Fibroblast of the aortic adventitia (primary cell): Measurements from ENCODE around the gene HAUS1. TPM values are rescaled to one million over a fixed set of nuclear protein-coding genes. Genes with fewer than 3 reads are reported as not detected.

Experiments
- DNase-seq: peaks from one replicate; pipeline ENCODE4 v3.0.0-alpha.2; 2010; ENCODE audit warnings: low read depth
- H3K4me3 ChIP-seq: 2 replicates; pipeline ENCODE4 v1.5.1; 2011; ENCODE audit warnings: low read depth, mild to moderate bottlenecking, control low read depth, low read length, moderate library complexity
- CTCF ChIP-seq: IDR thresholded peaks from 2 replicates; pipeline ENCODE4 v1.5.1; 2011; ENCODE audit warnings: mild to moderate bottlenecking, low read length, control low read depth, inconsistent platforms; ENCODE audit not compliant: insufficient read depth
- total RNA-seq: library from RNA; depleted of rRNA; stranded (reverse); fragments of >200 nt; gene quantifications from 2 replicates; pipeline ENCODE4 v1.2.3, GENCODE V29; 2012; ENCODE audit warnings: low replicate concordance

Gene HAUS1
- total RNA-seq, 1 donor: 54.7 TPM

GRCh38 chr18:46071653-46072375 is 32.4 kb upstream of the HAUS1 start, which contains the start of gene PSTPIP2:
Gene PSTPIP2 (minus strand): TSS chr18:46072260. CDS start chr18:46072188, 72 bp downstream.
- peak; percentile 57 for DNase-seq
- H3K4me3 ChIP-seq: peak within 1 kb of the TSS; percentile 81
- TF ChIP-seq CTCF: no peak

DNA sequence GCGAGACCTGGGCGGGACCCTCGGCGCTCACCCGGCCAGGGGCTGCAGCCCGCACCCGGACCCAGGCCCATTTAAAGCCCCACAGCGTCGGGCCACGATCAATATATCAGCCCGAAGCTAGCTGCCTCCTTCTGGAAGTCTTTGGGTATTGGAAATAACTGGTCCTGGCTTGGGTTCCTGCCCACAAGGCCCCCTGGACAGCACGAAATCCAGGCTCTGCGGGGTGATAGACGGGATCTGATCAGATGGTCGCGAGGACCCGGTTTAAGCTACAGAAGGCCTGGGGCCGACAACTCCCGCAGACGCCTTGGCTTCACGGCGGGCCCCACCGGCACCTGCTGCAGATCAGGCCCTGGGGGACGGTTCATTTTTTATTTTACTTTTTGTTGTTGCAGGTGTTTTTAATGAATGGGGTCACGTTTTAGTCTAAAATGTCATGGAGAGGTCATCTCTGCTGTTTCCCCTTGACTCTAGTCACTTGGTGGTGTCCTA is 31.8 kb upstream of the HAUS1 start:
- peak; percentile 17 for TF ChIP-seq CTCF
- peak; percentile 19 for DNase-seq
- H3K4me3 ChIP-seq: peak overlapping the region; percentile 81

GRCh38 chr18:46072959-46073358 is 31.2 kb upstream of the HAUS1 start:
- no peak for TF ChIP-seq CTCF
- H3K4me3 ChIP-seq: no peak overlapping the region
- DNase-seq: no peak

GRCh38 chr18:46073474-46074331 is 30.5 kb upstream of the HAUS1 start:
- peak; percentile 82 for DNase-seq
- no peak overlapping the region for H3K4me3 ChIP-seq
- TF ChIP-seq CTCF: peak; percentile 59

DNA sequence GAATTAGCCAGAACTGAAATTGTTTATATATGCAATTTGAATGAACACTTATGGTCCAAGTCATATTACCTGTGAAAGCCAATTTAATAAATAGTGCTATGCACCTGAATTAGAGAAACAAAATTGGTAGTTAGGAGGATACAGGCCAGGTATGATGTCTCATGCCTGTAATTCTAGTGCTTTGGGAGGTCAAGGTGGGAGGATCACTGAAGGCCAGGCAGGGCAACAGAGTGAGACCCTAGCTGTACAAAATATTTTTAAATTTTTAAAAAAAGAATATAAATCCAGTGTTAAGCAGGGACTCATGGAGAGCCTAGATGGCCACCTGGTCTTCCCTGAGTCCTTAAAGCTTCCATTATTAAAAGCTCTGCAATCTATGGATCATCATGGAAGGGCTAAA is 24.8 kb upstream of the HAUS1 start:
- no peak for TF ChIP-seq CTCF
- DNase-seq: no peak

DNA sequence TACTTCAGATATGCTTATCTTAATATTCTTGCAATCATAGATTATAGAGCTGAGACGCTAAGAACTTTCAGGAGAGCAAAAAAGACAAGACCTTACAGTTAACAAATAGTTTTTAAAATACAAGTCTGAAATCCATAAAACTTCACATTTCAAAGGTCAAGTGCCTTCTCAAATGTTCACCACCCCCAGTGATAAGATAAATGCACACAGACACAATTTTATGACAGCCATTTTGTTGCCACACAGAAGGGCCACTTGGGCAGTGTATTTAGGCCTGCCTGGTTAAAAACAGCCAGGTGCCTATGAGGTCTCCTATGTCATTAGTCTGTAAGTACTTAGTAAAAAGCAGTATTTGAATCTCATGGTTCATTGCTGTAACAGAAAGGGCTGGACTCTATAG is 24.0 kb upstream of the HAUS1 start:
- no peak for DNase-seq
- TF ChIP-seq CTCF: no peak
- no peak overlapping the region for H3K4me3 ChIP-seq

More for the DNA sequence above, 24.8 kb upstream of the HAUS1 start:
- no peak overlapping the region for H3K4me3 ChIP-seq
